Measurements from ENCODE around the gene TMEM94.
"Not testable (repeated sequence)": the region's sequence is repeated elsewhere in the genome, so short reads cannot be mapped to it uniquely, and the experiment has no call there.

TMEM94 gene

DNA sequence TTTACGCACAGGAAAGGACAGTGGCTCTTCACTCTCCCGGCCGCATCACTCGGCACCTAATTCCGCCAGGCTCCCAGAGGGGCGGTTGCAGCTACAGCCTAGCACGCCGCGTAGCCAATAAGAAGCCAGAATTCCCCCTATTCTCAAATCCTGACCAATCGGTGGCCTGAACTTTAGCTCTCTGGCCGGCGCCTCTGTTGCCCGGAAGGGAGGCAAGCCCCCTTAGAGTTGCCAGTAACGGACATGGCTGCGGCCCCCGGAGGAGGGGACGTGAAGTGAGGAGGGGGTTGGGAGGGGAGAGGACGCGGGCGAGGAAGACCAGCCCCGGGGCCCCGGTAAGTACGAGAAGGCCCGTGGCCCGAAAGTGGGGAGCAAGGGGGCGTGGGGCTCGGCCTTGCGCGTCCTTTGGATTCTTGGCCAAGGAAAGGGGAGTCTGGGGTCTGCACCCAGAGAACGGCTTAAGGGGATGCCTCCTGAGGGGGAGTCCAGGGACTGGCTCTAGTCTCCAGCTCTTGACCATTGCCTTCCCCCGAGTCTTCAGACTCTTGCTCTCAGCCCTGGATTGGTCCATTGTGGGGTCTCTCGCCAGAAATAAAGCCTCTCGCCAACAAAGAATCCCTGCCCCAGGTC is at the start of gene TMEM94:
TSS of gene TMEM94 (plus strand) at position 219 of the 630 bp plus-strand sequence. CDS start 15,271 bp downstream, outside the sequence.
- FAIRE-seq: no peak

DNA sequence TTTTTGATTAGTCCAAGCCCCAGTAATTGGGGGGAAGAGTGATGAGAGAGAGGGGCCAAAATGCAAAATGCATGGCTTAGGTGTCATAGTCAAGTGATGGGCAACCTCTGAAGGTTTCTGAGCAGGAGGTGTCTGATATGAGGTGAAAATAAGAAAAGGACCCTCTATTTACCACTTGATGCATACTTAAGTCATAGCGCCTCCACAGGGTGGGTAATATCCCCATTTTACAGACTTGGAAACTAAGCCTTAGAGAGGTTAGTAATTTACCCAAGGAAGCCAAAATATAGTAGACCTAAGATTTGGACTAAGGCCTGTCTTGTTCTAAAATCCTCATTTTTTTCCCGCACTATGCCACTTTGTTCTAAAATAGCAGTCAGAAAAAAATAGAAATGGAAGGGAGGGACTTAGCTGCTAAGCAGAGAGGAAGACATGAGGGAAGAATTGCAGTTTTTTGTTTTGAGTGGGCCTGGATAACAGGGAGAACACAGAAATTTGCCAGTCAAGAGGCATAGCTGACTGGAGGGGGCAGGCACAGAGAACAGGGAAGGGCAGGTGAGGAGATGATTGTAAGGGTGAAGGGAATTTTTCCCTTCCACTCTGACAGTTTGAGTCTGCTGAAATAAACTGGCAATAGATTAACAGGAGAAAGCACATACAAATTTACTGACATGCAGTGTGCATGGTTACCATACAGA is 48.6 kb upstream of the TMEM94 start:
- FAIRE-seq: no peak

DNA sequence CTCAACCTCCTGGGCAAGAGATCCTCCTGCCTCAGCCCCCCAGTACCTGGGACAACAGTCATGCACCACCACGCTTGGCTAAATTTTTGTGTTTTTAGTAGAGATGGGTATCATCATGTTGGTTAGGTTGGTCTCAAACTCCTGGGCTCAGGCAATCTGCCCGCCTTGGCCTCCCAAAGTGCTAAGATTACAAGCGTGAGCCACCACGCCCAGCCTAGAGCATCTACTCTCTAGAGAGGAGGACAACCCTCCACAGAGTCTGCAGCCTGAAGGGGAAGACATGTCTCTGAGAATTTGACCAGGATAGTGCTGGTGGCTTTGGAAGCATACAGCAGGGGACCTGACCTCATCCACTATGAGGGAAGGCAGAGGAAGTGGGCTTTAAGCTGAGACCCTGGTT is 46.3 kb upstream of the TMEM94 start:
- no peak for FAIRE-seq

- no peak for FAIRE-seq
These were observed 44.9 kb upstream of the TMEM94 start for GRCh38 chr17:75411328-75412067.

- FAIRE-seq: no peak
These were observed 43.7 kb upstream of the TMEM94 start for GRCh38 chr17:75412455-75413317.

- FAIRE-seq: no peak
These were observed 41.9 kb upstream of the TMEM94 start for GRCh38 chr17:75414488-75414887.

DNA sequence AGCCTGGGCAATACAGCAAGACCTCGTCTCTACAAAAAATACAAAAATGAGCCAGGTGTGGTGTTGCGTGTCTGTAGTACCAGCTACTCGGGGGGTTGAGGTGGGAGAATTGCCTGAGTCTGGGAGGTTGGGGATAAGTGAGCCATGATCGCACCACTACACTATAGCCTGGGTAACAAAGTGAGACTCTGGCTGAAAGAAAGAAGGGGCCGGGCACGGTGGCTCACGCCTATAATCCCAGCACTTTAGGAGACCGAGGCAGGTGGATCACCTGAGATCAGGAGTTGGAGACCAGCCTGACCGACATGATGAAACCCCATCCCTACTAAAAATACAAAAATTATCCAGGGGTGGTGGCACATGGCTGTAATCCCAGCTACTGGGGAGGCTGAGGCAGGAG is 40.4 kb upstream of the TMEM94 start:
- FAIRE-seq: no peak

DNA sequence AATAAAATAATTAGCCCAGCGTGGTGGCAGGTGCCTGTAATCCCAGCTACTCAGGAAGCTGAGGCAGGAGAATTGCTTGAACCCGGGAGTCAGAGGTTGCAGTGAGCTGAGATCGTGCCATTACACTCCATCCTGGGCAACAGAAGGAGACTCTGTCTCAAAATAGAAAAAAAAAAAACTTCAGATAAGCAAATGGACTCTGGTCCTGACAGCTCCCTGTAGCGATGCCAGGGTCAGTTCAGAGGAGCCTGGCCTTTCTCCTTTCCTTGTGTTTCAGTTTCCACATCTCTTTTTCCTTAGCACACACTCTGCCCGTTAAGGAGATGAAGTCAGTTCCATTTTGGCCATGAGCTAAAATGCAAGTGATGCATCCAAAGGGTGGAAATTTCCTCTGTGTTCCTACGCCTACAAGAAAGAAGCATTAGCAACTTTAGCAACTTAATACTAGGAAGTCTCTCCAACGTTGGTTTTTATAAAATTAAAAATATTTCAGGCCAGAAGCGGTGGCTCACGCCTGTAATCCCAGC is 39.3 kb upstream of the TMEM94 start:
- FAIRE-seq: no peak

DNA sequence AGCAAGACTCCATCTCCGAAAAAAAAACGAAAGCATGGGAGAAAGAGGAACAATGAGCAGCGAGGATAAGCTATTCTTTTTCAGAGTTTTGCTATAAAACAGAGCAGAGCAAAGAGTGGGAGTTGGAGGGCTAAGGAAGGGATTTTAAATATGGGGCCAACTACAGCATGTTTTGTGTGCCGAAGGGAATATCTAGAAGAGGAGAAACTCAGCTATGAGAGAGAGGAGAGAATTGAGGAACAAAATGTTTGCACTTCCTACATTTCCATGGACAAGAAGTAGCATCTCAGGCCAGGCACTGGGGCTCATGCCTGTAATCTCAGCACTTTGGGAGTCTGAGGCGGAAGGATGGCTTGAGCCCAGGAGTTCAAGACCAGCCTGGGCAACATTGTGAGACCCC is 37.9 kb upstream of the TMEM94 start:
- FAIRE-seq: no peak

- FAIRE-seq: no peak
These were observed 27.6 kb upstream of the TMEM94 start for GRCh38 chr17:75428543-75429469.

DNA sequence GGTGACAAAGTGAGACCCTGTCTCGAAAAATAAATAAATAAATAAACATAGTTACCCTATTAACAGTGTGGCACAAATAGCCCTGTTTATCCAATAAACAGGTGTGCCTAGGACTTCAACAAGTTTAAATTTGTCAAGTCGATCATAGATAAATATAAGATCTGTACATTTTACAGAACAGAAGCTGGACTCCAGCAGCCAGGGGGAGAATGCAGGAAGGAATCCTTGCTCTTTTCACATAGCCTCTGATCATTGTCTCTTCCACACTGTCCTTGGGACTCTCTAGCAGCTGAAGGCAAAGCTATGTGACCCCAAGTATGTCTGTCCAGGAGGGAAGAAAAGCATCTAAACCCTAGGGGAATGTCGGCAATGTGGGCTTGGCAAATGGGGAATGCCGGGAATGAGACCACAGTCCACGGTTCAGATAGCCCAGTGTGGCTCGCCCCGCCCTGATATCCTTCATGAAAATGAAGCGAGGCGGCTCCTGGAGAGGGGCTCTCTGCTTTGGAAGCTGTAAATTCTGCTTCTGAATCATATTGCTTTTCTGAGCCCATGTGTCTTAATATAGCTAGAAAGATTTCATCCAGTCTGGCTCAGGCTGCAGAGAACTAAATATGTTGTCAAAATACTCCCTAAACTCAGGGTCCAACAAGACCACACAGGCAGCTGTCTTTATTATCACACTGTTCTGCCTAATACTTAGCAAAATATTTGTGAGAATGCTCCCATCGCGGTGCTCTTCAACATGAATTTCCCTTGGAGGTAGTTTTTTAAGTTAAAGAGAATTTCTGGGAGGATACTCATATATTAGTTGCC is 26.1 kb upstream of the TMEM94 start:
- no peak for FAIRE-seq

GRCh38 chr17:75433218-75433783 is 23.1 kb upstream of the TMEM94 start:
- FAIRE-seq: no peak

DNA sequence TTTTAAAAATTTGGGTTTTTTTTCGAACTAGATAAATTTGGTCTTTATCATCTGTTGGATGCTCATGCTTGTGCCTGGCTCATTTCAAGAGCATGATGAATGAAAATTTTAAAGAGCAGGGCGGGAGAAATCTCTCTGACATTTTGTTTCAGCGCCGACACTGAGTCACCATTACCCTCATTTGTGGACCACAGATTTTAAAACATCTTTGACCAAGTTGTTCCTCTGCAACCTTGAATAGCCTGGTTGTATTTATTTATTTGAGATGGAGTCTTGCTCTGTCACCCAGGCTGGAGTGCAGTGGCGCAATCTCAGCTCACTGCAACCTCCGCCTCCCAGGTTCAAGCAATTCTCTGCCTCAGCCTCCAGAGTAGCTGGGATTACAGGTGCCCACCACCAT is 22.0 kb upstream of the TMEM94 start:
- FAIRE-seq: not testable (repeated sequence)

DNA sequence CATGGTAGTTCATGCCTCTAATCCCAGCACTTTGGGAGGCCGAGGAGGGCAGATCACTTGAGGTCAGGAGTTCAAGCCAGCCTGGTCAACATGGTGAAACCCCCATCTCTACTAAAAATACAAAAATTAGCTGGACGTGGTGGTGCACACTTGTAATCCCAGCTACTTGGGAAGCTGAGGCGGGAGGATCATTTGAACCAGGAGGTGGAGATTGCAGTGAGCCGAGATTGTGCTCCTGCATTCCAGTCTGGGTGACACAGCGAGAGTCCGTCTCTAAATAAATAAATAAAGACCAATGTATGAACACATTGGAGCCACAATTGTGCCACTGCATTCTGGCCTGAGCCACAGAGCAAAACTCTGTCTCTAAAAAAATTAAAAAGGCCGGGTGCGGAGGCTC is 19.0 kb upstream of the TMEM94 start:
- FAIRE-seq: not testable (repeated sequence)

GRCh38 chr17:75439287-75439686 is 17.1 kb upstream of the TMEM94 start:
- no peak for FAIRE-seq

DNA sequence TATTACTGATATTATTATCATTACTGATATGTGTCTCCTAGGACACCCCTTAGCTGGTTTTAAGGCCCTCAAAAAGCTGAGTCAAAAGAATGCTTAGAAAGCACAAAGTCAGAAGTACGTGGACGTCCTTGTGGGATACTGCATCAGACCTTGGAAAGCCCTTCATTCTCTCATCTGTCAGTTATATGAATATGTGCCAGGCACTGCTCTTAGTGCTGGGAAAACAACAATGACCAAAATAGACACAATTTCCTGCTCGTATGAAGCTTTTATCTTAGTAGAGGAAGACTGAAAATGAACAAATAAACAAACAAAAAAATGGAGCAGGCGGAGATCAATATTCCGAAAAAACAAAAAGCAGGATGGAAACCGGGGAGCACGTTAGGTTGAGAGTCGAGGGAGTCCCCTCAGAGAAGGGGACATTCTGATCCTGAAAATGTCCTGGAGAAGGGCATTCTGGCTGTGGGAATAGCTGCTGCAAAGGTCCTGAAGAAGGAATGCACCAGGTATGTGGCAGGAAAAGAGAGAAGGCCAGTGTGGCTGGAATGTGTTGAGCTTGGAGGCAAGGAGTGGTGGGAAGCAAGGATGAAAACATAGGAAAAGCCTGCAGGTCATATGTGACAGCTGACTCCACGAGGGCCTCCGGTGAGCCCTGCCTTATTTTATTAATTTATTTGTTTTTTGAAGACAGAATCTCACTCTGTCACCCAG is 15.5 kb upstream of the TMEM94 start:
- FAIRE-seq: no peak

- no peak for FAIRE-seq
These were observed 14.0 kb upstream of the TMEM94 start for GRCh38 chr17:75442168-75443103.

GRCh38 chr17:75445296-75445695 is 11.1 kb upstream of the TMEM94 start:
- FAIRE-seq: no peak

All from colon (tissue), 2 donors.